ENCODE data around the gene TYMS.

DNA sequence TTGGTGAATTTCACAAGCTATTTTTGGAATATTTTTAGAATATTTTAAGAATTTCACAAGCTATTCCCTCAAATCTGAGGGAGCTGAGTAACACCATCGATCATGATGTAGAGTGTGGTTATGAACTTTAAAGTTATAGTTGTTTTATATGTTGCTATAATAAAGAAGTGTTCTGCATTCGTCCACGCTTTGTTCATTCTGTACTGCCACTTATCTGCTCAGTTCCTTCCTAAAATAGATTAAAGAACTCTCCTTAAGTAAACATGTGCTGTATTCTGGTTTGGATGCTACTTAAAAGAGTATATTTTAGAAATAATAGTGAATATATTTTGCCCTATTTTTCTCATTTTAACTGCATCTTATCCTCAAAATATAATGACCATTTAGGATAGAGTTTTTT lies 15.9 kb downstream of the TYMS start:
- no peak for TF ChIP-seq POLR2A (IDR thresholded peaks at IDR 0.05; ENCODE audit: low read depth, low read length)
- TF ChIP-seq PAX5 (IDR thresholded peaks at IDR 0.05; ENCODE audit: insufficient read depth, low read length, severe bottlenecking): no peak

Measured in GM12891 (cell line).